Thymus (tissue), 11 donors: ENCODE data around the gene GFOD1. TPM values are rescaled to one million over a fixed set of nuclear protein-coding genes. Genes with fewer than 3 reads are reported as not detected.

Experiments
- DNase-seq, 9 donors: peaks; one replicate each; pipeline ENCODE4 v3.0.0-alpha.2; 2013; ENCODE audit warnings: low spot score in 9 of 9, low read depth in 6 of 9, missing footprints in 1 of 9
- H3K27ac ChIP-seq, 2 donors: one replicate each; pipeline ENCODE4 v1.5.1; 2013; ENCODE audit warnings: control low read depth in 1 of 2, low read depth in 1 of 2, low read length in 1 of 2, mild to moderate bottlenecking in 1 of 2, moderate library complexity in 1 of 2
- H3K27me3 ChIP-seq, 2 donors: one replicate each; pipeline ENCODE4 v1.5.1; 2013; ENCODE audit warnings: low read length in 1 of 2; ENCODE audit not compliant: control insufficient read depth in 2 of 2, insufficient read depth in 1 of 2
- H3K36me3 ChIP-seq, 2 donors: one replicate each; pipeline ENCODE4 v1.5.1; 2013; ENCODE audit warnings: low read length in 1 of 2, mild to moderate bottlenecking in 1 of 2, moderate library complexity in 1 of 2; ENCODE audit not compliant: control insufficient read depth in 2 of 2, insufficient read depth in 2 of 2
- H3K4me1 ChIP-seq, 2 donors: one replicate each; pipeline ENCODE4 v1.5.1; 2013; ENCODE audit warnings: low read length in 2 of 2; ENCODE audit not compliant: control insufficient read depth in 2 of 2, insufficient read depth in 2 of 2
- H3K4me3 ChIP-seq, 2 donors: one replicate each; pipeline ENCODE4 v1.5.1; 2013; ENCODE audit warnings: low read length in 2 of 2, control low read depth in 1 of 2, mild to moderate bottlenecking in 1 of 2
- H3K9me3 ChIP-seq, 2 donors: one replicate each; pipeline ENCODE4 v1.5.1; 2013; ENCODE audit warnings: low read length in 1 of 2, mild to moderate bottlenecking in 1 of 2; ENCODE audit not compliant: control insufficient read depth in 2 of 2, insufficient read depth in 1 of 2
- WGBS: extraction: QIAGEN DNeasy Blood & Tissue Kit; methylation state at CpG from one replicate; pipeline ENCODE4 v1.1.7; 2013; 5-methylcytosine and 5-hydroxymethylcytosine counted together
- polyA plus RNA-seq: library from polyadenylated mRNA; stranded (reverse); fragments of 200-250 nt; gene quantifications from one replicate; pipeline ENCODE4 v1.2.3, GENCODE V29; 2013
- total RNA-seq: library from RNA; stranded (reverse); fragments of 120-200 nt; gene quantifications from one replicate; pipeline ENCODE4 v1.2.4, GENCODE V29; 2013
- donor health status: healthy.

The GFOD1 gene
- total and polyA plus RNA-seq, 2 donors: 4.7 to 8.1 TPM

GRCh38 chr6:13370623-13371022, 116.8 kb downstream of the GFOD1 start:
- Histone ChIP-seq H3K4me1 (peaks cover 0 to 3% of the 10 kb centered on the region in 2 donors), H3K4me3 (no peak overlapping the region), H3K27me3 (no peaks in the 10 kb centered on the region), H3K9me3 (no peaks in the 10 kb centered on the region), H3K27ac (no peak overlapping the region), H3K36me3 (no peaks in the 10 kb centered on the region)
- DNase-seq: no peak
- 93% methylated on average over 5 of the region's 5 CpGs for WGBS

GRCh38 chr6:13369591-13369990, 117.8 kb downstream of the GFOD1 start:
- Histone ChIP-seq H3K9me3 (no peaks in the 10 kb centered on the region), H3K4me3 (no peak overlapping the region), H3K27ac (no peak overlapping the region), H3K36me3 (peaks cover 0 to 2% of the 10 kb centered on the region in 2 donors), H3K4me1 (no peaks in the 10 kb centered on the region), H3K27me3 (no peaks in the 10 kb centered on the region)
- WGBS: 0% methylated on average over 1 of the region's 1 CpG
- DNase-seq: no peak

- no peaks in the 10 kb centered on the region for H3K27me3 ChIP-seq
- no peak for DNase-seq
- H3K36me3 ChIP-seq: peaks cover 0 to 3% of the 10 kb centered on the region in 2 donors
- H3K9me3 ChIP-seq: no peaks in the 10 kb centered on the region
- H3K4me3 ChIP-seq: no peak overlapping the region
- H3K4me1 ChIP-seq: no peaks in the 10 kb centered on the region
- H3K27ac ChIP-seq: no peak overlapping the region
These were observed 118.7 kb downstream of the GFOD1 start for GRCh38 chr6:13368731-13369115.

GRCh38 chr6:13368079-13368730, 119.2 kb downstream of the GFOD1 start:
- WGBS: 95% methylated on average over 7 of the region's 7 CpGs
- H3K4me1 ChIP-seq: no peaks in the 10 kb centered on the region
- H3K27me3 ChIP-seq: no peaks in the 10 kb centered on the region
- H3K36me3 ChIP-seq: peaks cover 0 to 3% of the 10 kb centered on the region in 2 donors
- no peak overlapping the region for H3K4me3 ChIP-seq
- H3K9me3 ChIP-seq: no peaks in the 10 kb centered on the region
- DNase-seq: no peak
- H3K27ac ChIP-seq: no peak overlapping the region

- WGBS: 70% methylated on average over 3 of the region's 3 CpGs
- H3K27ac ChIP-seq: no peak overlapping the region
- no peaks in the 10 kb centered on the region for H3K9me3 ChIP-seq
- peaks cover 0 to 3% of the 10 kb centered on the region in 2 donors for H3K36me3 ChIP-seq
- no peak overlapping the region for H3K4me3 ChIP-seq
- no peak for DNase-seq
- no peaks in the 10 kb centered on the region for H3K4me1 ChIP-seq
- H3K27me3 ChIP-seq: no peaks in the 10 kb centered on the region
These were observed 120.0 kb downstream of the GFOD1 start for GRCh38 chr6:13367396-13367795.

- Histone ChIP-seq H3K27me3 (no peaks in the 10 kb centered on the region), H3K4me3 (no peak overlapping the region), H3K27ac (no peak overlapping the region), H3K9me3 (no peaks in the 10 kb centered on the region), H3K36me3 (peaks cover 0 to 3% of the 10 kb centered on the region in 2 donors), H3K4me1 (peaks cover 0 to 8% of the 10 kb centered on the region in 2 donors)
- WGBS: 98% methylated on average over 39 of the region's 39 CpGs
- DNase-seq: no peak
These were observed 122.1 kb downstream of the GFOD1 start for GRCh38 chr6:13365320-13365719.

GRCh38 chr6:13364842-13365241, 122.6 kb downstream of the GFOD1 start:
- H3K4me1 ChIP-seq: peaks cover 0 to 8% of the 10 kb centered on the region in 2 donors
- no peaks in the 10 kb centered on the region for H3K27me3 ChIP-seq
- 99% methylated on average over 34 of the region's 34 CpGs for WGBS
- H3K27ac ChIP-seq: no peak overlapping the region
- H3K36me3 ChIP-seq: peaks cover 0 to 3% of the 10 kb centered on the region in 2 donors
- no peaks in the 10 kb centered on the region for H3K9me3 ChIP-seq
- DNase-seq: no peak
- no peak overlapping the region for H3K4me3 ChIP-seq

GRCh38 chr6:13362412-13362811, 125.0 kb downstream of the GFOD1 start:
- no peak overlapping the region for H3K27ac ChIP-seq
- no peaks in the 10 kb centered on the region for H3K9me3 ChIP-seq
- 95% methylated on average over 5 of the region's 5 CpGs for WGBS
- peaks cover 0 to 3% of the 10 kb centered on the region in 2 donors for H3K36me3 ChIP-seq
- H3K4me1 ChIP-seq: peaks cover 0 to 13% of the 10 kb centered on the region in 2 donors
- no peak for DNase-seq
- no peaks in the 10 kb centered on the region for H3K27me3 ChIP-seq
- H3K4me3 ChIP-seq: no peak overlapping the region

- Histone ChIP-seq H3K4me3 (no peak overlapping the region), H3K27ac (no peak overlapping the region), H3K27me3 (no peaks in the 10 kb centered on the region), H3K36me3 (peaks cover 0 to 3% of the 10 kb centered on the region in 2 donors), H3K9me3 (no peaks in the 10 kb centered on the region), H3K4me1 (peaks cover 12 to 24% of the 10 kb centered on the region in 2 donors)
- 80% methylated on average over 6 of the region's 6 CpGs for WGBS
- DNase-seq: no peak
These were observed 126.5 kb downstream of the GFOD1 start for GRCh38 chr6:13360671-13361540.
